Inflammatory macrophage (primary cell): ENCODE results near the gene TSHZ1.

Experiments used
- DNase-seq, 2 donors: peaks; one replicate each; pipeline ENCODE4 v3.0.0-alpha.2; 2020 to 2022

TSHZ1 gene

DNA sequence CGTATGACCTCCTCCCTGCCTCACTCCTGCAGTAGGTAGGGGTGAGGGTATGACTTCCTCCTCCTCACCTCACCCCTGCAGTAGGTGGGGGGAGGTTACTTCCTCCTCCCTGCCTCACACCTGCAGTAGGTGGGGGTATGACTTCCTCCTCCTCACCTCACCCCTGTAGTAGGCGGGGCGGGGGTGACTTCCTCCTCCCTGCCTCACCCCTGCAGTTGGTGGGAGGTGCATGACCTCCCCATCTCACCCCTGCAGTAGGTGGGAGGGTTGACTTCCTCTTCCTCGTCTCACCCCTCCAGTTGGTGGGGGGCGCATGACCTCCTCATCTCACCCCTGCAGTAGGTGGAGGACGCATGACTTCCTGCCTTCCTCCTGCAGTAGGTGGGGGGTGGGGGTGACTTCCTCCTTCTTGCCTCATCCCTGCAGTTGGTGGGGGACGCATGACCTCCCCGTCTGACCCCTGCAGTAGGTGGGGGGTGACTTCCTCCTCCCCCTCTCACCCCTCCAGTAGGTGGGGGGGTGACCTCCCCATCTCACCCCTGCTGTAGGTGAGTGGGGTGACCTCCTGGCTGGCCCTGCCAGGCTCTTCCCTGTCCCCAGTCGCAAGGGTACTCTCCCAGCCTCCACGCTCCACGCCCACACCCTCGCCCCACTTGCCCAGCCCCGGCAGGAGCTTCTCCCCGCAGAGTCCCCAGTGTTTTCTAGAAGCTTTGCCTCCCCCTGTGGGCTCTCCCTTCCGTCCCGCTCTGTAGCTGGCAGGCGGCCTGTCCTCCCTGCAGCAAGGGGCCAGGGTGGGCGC is 39.3 kb downstream of the TSHZ1 start:
- peak; percentile 48 to 62 for DNase-seq

DNA sequence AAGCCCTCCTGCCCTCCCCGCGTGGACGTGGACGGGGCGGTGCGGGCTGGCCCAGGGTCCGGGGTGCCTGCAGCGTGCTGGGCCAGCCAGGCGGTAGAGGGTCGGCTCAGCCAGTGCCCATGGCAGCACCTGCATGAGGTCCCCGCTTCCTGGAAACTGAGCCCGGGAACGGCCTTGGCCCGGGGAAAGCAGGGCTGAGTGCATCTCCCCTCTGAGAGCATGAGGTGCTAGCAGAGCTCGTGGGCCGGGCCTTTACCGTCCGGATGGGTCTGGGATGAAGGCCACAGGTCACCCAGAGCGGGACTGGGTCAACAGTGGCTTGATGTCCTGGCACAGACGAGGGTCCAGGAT is 39.8 kb downstream of the TSHZ1 start:
- no peak for DNase-seq

DNA sequence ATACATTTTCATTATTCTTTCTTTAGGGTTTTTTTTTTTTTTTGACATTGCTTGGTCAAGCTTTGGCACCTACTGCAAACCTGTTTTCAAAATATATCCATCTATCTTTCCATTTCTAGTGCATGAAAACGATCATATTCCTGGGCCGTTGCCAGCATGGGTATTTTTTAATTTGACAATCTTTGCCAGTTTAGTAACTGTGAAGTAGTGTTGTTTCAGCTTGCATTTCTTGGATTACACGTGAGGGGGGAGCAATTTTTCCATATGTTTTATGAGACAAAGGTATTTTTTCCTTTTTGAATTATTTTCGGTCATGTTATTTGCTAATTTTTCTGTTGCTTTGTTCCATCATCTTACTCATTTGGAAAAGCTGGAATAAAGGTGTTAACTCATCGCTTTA is 40.9 kb downstream of the TSHZ1 start:
- DNase-seq, result no peak

DNA sequence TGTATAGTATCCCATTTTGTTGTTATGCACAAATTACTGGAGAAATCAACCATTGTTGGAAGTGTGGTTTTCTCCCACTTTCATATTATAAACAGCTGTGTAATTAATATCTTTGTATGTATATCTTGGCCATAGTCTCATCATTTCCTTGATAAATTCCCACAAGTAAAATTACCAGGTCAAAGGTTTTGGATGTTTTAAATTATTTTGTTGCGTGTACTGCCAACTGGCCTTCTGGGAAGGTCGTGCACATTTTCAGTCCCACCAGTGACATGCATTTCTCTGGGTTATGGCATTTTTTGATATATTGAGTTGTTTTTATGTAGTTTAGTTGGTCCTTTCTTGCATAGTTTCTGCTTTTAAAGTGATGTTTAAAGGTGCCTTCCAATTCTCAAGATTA is 41.5 kb downstream of the TSHZ1 start:
- DNase-seq, result no peak

- DNase-seq, result no peak
Observed at GRCh38 chr18:75253043-75253442, 42.4 kb downstream of the TSHZ1 start.

GRCh38 chr18:75253784-75254183 is 43.2 kb downstream of the TSHZ1 start:
- DNase-seq, result no peak

GRCh38 chr18:75255094-75255493 is 44.5 kb downstream of the TSHZ1 start:
- DNase-seq, result no peak

DNA sequence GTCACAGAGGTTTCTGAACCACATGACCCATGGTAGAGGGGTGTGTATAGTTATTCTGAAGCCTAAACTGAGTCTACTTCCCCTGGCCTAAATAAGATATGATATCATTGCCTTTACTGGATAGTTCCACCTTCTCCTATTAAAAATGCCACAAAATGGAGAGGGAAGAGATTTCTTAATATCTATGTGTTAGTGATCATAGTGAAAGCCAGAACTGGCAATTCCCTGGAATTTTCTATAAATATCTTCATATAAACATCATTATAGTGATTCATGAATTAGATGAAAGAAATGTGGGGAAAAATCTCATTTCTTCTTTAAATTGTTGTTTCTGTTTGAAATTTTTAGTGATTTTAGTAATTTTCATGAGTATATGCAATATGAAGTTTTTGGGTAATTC is 45.8 kb downstream of the TSHZ1 start:
- DNase-seq, result peak; percentile 34 to 37

GRCh38 chr18:75257605-75258004 is 47.0 kb downstream of the TSHZ1 start:
- DNase-seq, result no peak

DNA sequence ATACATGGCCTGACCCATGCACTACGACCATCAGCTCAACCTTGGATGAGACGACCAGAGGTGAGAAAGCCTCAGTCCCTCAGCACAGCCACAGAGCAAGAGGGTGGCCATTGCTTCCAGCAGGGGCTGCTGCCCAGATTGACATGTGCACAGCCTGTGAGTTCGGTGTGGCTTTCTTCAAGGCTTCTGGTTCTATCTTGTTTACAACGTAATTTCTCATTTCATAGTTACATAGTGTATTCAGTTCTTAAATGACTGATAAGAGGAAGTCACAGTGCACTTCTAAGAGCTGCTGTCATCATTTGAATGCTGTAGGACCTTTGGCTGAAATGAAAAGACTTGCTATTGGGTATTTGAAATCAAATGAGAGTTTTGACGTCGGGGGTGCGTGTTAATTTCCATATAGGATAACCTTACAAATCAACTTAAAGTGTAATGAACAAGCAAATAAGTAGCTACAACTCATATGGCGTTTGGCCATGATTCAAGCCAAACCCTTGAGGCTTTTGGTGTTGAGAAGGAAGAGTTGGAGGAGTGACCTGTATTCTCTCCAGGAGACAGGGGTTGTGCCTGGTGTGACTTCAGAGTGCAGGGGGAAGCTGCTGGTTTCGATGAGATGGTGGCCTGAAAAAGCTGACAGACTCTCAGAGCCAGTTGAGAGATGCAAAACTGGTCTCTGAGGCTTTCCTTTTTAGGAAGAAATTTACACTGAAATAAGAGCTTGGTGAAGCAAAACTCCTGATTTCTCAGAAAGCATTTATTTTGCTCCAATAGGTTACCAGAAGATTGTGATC is 51.0 kb downstream of the TSHZ1 start:
- DNase-seq, result peak in 1 of 2 donors; percentile 36

DNA sequence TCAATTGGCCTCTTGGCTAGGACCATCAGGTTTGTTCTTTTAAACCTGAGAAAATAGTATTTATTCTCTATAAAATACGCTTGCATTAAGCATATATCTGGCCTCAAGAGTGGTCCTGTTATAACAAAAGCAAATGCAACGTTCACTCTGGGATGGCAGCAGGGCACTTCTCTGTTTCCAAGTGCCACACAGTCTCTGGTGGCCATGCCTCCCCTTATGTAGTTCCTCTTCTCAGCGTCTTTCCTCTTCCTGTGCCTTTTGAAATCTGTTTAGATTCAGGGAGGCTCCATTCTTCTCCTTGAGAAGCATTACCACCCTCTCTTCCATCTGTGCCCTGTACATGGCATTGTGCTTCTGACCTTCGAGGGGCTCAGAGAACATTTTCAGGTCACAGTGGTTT is 51.9 kb downstream of the TSHZ1 start:
- peak in 1 of 2 donors; percentile 70 for DNase-seq

DNA sequence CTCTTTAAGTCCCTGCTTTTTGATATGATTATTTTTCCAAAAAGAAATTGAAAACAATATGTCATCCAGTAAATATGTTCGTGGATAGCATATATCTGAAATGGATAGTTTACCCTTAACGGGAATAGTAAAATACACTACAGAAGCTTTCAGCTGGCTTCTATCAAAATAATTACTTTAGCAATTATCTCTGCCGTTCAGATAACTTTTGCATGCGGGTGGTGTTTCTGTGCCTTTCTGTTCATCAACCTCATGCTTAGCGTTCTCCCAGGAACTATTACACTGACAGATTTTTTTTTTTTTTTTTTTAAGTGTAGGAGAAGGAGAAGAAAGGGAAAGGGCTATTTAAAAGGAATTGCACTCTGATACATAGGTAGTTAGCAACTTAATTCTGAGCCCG is 53.6 kb downstream of the TSHZ1 start:
- no peak for DNase-seq

DNA sequence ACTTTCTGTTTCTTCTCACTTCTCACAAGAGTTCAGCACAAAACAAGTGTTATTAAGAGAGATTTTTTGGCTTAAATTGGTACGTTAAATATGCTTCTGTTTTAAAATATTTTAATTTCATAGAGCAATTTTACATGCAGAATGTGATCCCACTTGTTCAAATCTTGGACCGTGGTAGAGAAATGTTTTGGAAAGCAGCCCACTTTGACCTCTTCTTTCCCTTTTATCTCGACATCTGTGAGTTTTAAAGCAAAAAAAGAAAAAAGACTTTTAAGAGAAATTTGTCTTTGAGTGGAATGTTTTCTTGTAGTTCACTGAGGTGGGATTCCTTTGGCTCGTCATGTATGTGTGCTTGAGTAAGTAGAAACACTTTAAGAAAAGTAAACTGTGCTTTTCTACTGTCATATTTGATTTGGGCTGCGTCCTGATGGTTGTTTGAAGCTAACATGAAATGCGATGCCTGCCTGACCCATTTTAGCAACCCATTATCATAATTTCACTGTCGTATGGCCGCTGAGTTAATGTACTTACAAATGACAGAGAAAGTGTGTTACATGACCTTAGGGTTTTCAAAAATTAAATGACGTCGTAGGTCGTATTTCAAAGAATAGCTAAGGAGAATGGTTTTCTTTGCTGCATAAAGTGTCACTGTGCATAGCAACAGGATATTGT is 54.5 kb downstream of the TSHZ1 start:
- no peak for DNase-seq

- DNase-seq, result no peak
Observed at GRCh38 chr18:75265872-75266271, 55.3 kb downstream of the TSHZ1 start.

- peak in 1 of 2 donors; percentile 42 for DNase-seq
Observed at GRCh38 chr18:75267643-75268363, 57.2 kb downstream of the TSHZ1 start.

- DNase-seq, result no peak
Observed at GRCh38 chr18:75268364-75268646, 57.7 kb downstream of the TSHZ1 start.

DNA sequence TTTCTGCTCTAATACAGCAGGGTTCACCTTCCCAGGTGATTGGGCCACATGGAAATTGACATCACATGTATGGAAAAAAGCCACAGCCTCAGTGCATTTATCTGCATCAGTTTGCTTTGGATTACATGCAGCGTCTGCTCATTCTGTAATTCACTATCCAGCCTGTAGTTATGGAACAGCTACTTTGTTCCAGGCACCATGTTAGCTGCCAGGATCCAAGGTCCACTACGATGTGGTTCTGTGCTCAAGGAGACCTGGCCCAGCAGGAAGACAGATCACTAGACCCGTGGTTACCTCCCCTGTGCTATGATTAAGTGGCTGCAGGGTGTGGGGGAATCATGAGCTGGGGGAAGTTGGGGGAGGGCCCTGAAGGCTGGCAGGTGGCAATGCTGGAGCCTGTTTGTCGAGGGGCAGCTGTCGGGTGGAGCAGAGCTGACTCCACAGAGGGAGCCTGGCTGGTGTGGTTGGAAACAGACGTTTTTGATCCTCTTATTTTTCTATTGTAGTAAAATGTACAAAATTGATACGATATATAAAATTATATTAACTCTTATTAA is 58.6 kb downstream of the TSHZ1 start:
- no peak for DNase-seq

DNA sequence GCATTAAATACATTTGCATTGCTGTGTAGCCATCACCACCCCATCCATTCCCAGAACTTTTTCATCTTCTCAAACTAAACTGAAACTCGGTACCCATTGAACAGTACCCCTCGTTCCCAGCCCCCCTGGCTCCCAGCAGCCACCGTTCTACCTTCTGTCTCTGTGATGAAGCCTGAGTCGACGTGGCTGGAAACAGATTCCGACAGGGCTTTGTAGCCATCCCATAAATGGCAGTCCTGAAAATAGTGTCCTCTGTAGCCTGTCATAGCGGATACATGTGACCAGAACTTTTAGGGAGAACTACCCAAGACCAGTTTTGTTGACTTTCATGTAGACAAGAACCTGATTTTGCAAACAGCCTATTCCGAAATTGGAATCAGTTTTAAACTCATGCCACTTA is 59.1 kb downstream of the TSHZ1 start:
- DNase-seq, result no peak

DNA sequence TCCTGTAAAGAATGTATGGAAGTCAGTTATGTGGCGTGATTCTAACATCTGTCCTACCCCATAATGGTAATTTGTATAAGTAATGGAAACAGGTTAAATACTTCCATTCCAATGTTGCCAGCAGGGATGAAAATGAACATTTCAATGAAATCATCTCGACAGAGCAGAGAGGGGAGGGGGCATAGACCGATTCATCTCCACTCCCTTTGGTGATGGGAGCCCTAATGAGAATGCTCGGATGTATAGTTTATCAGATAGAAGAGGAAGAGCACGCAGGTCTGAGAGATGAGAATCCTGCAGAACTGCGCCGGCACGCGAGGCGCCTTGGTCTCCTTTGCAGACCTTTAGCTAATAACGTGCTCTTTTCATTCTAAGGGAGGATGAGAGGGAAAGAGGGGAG is 61.4 kb downstream of the TSHZ1 start:
- no peak for DNase-seq

DNA sequence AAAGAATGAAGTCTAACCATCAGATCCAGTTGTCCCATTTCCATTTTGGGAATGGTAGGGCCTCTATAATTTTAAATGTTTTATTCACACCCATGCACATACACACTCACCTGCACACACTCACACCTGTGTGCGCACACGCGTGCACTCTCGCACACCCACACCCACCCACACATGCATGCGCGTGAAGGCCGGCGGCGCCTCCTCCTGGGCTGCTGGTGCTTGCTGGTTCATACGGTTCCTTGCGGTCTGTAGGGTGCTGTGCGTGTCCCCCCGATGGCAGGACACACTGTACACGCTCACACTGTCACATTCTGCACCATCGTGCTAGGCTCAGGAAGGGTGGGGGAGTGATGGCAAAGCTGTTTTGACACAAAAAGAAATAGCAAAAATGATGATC is 63.2 kb downstream of the TSHZ1 start:
- no peak for DNase-seq

DNA sequence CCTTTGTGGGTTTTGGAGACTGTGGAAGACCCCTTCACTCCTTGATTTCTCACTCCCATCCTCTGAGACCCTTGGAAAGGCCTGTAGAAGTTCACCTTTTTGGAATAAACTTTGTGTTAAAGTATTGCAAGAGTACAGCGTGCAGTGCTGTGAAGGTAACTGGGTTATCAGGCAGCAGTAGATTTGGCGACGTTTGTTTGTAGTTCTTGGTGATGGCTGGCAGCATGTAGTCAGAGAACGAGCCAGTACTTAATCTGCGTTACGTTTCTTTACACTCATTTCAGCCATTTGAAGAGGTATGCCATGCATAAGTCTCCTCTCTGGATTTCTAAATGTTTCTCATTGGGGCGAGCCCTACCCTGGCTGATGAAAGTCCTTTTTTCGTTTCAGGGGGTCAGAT is 64.6 kb downstream of the TSHZ1 start:
- no peak for DNase-seq

- DNase-seq, result peak; percentile 11 to 16
Observed at GRCh38 chr18:75276818-75277609, 66.4 kb downstream of the TSHZ1 start.
